OCI-LY3 (cell line): ENCODE results near the gene SLC19A1.
"Not testable (repeated sequence)": the region's sequence is repeated elsewhere in the genome, so short reads cannot be mapped to it uniquely, and the experiment has no call there.

Source experiments
- H2AFZ ChIP-seq: fragments of 200-600, 300-600 bp; shearing (Covaris generic); 2 replicates; pipeline ENCODE4 v1.6.0; 2014; ENCODE audit warnings: antibody characterized with exemption, low read depth, low read length
- H3K27ac ChIP-seq: fragments of 200-600, 300-600 bp; sonication (generic); 2 replicates; pipeline ENCODE4 v1.5.1; 2014; ENCODE audit warnings: mild to moderate bottlenecking, low read length, moderate library complexity, mixed read lengths
- H3K27me3 ChIP-seq: fragments of 200-600, 300-600 bp; sonication (generic); 2 replicates; pipeline ENCODE4 v1.6.1; 2014; ENCODE audit warnings: low read depth, low read length, mixed read lengths
- H3K36me3 ChIP-seq: fragments of 200-600, 300-600 bp; sonication (generic); replicated peaks from 2 replicates; pipeline ENCODE3; 2014; ENCODE audit warnings: low read depth, low read length, mixed read lengths
- H3K4me1 ChIP-seq: fragments of 300-600, 200-600 bp; sonication (generic); 2 replicates; pipeline ENCODE4 v1.6.1; 2014; ENCODE audit warnings: low read length, mixed read lengths
- H3K4me2 ChIP-seq: fragments of 200-600, 300-600 bp; sonication (generic); 2 replicates; pipeline ENCODE4 v1.6.1; 2014; ENCODE audit warnings: low read length, mixed read lengths
- H3K4me3 ChIP-seq: fragments of 300-600, 200-600 bp; sonication (generic); 2 replicates; pipeline ENCODE4 v1.5.1; 2014; ENCODE audit warnings: antibody characterized with exemption, mild to moderate bottlenecking, low read length, moderate library complexity
- H3K79me2 ChIP-seq: fragments of 300-600, 200-600 bp; shearing (Covaris generic); 2 replicates; pipeline ENCODE4 v1.6.1; 2014; ENCODE audit warnings: mild to moderate bottlenecking, low read length, mixed read lengths
- H3K9ac ChIP-seq: fragments of 300-600, 200-600 bp; shearing (Covaris generic); 2 replicates; pipeline ENCODE4 v1.6.0; 2014; ENCODE audit warnings: mild to moderate bottlenecking, low read length, moderate library complexity
- H3K9me3 ChIP-seq: fragments of 200-600, 300-600 bp; shearing (Covaris generic); 2 replicates; pipeline ENCODE4 v1.6.1; 2014; ENCODE audit warnings: low read length, mixed read lengths; ENCODE audit not compliant: insufficient read depth
- H4K20me1 ChIP-seq: fragments of 200-600, 300-600 bp; sonication (generic); 2 replicates; pipeline ENCODE4 v1.6.1; 2016; ENCODE audit warnings: low read length, mixed read lengths; ENCODE audit not compliant: insufficient read depth
- CTCF ChIP-seq: fragments of 200-600, 300-600 bp; sonication (generic); IDR thresholded peaks from 2 replicates; pipeline ENCODE4 v1.5.1; 2014; ENCODE audit warnings: antibody characterized with exemption, low read length, low read depth
- EZH2phosphoT487 ChIP-seq: fragments of 200-600 bp; shearing (Covaris generic); IDR thresholded peaks from 2 replicates; pipeline ENCODE4 v1.6.1; 2018; ENCODE audit warnings: antibody characterized with exemption, mixed run types, low read depth

SLC19A1 gene

GRCh38 chr21:45502600-45502999, 39.6 kb downstream of the SLC19A1 start:
- Histone ChIP-seq H3K27ac (no peak overlapping the region), H3K79me2 (no peaks in the 10 kb centered on the region), H3K4me1 (no peaks in the 10 kb centered on the region), H3K27me3 (no peaks in the 10 kb centered on the region), H2AFZ (no peak overlapping the region), H3K9me3 (no peaks in the 10 kb centered on the region), H4K20me1 (no peaks in the 10 kb centered on the region), H3K4me2 (no peak overlapping the region; the same call in 1 of the 2 replicates), H3K9ac (no peak overlapping the region), H3K4me3 (no peak overlapping the region), H3K36me3 (no peaks in the 10 kb centered on the region)
- no peak for TF ChIP-seq CTCF
- no peak for TF ChIP-seq EZH2phosphoT487

GRCh38 chr21:45502006-45502345, 40.3 kb downstream of the SLC19A1 start:
- no peak overlapping the region for H3K4me3 ChIP-seq
- H3K36me3 ChIP-seq = no peaks in the 10 kb centered on the region
- no peaks in the 10 kb centered on the region for H3K4me1 ChIP-seq
- no peak overlapping the region for H3K4me2 ChIP-seq
- H3K9ac ChIP-seq = no peak overlapping the region
- H3K27me3 ChIP-seq = no peaks in the 10 kb centered on the region
- H3K79me2 ChIP-seq = no peaks in the 10 kb centered on the region
- no peaks in the 10 kb centered on the region for H4K20me1 ChIP-seq
- no peaks in the 10 kb centered on the region for H3K9me3 ChIP-seq
- H2AFZ ChIP-seq = no peak overlapping the region
- H3K27ac ChIP-seq = no peak overlapping the region
- TF ChIP-seq EZH2phosphoT487 (no peak), CTCF (no peak)

GRCh38 chr21:45501081-45502005, 40.9 kb downstream of the SLC19A1 start:
- not testable (repeated sequence) for H4K20me1 ChIP-seq, H3K9me3 ChIP-seq, H3K4me2 ChIP-seq, H3K36me3 ChIP-seq, H3K4me3 ChIP-seq, H3K27ac ChIP-seq, H3K79me2 ChIP-seq, H3K9ac ChIP-seq, H2AFZ ChIP-seq, H3K27me3 ChIP-seq, H3K4me1 ChIP-seq

- Histone ChIP-seq H3K9ac (no peak overlapping the region), H3K27me3 (no peaks in the 10 kb centered on the region), H3K9me3 (no peaks in the 10 kb centered on the region), H3K36me3 (no peaks in the 10 kb centered on the region), H4K20me1 (no peaks in the 10 kb centered on the region), H3K4me1 (no peaks in the 10 kb centered on the region), H3K4me3 (no peak overlapping the region), H2AFZ (no peak overlapping the region), H3K27ac (no peak overlapping the region), H3K79me2 (no peaks in the 10 kb centered on the region), H3K4me2 (no peak overlapping the region)
- TF ChIP-seq CTCF (no peak), EZH2phosphoT487 (no peak)
These were observed 42.2 kb downstream of the SLC19A1 start for GRCh38 chr21:45499970-45500577.
